HG02840 (cell line): ENCODE measurements around the gene LMBRD1.
"Not testable (repeated sequence)": the region's sequence is repeated elsewhere in the genome, so short reads cannot be mapped to it uniquely, and the experiment has no call there.

Experiments
- ATAC-seq: cut with Tn5 transposase; IDR thresholded peaks from one replicate; pipeline ENCODE4 v1.9.1; 2021; ENCODE audit warnings: mild to moderate bottlenecking, moderate library complexity, moderate number of reproducible peaks; ENCODE audit not compliant: unreplicated experiment, low FRiP score

LMBRD1 gene

DNA sequence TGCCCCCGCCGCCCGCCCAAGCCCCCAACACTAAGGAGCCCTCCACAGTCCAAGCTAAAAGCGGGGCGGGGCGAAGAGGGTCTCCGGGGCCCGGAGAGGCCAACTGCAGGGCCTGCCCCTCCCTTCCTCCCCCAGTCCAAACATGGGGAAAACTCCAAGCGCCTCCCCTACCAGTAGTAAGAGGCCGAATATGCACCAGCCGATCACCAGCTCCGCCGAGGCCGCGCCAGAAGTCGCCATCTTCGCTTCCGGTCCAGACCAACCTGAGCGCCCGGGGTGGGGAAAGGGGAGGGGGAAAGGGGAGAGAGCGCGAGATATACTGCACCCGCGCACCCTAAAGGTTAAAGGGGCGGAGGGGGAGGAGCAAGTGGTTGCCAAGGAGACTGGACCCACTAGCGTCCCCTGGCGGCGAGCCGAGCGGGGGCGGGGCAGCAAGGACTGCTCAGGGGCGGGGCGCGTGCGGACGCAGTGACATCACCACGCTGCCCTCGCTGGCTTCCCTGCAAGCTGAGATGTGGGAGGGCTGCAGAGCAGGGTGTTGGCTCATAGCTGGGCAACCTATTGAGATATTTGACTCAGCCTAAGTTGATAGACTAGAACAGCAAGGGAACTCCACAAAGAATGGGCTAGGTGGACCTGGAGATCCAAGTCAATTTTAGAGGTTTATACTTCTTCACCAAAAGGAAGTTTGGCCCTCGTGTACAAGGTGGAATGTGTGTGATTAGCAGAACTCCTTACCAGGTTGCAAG is at the start of gene LMBRD1:
LMBRD1 (minus strand) TSS at position 369 of the 749 bp plus-strand sequence; CDS start at position 240, 129 bp downstream.
- ATAC-seq: peak; percentile 94

DNA sequence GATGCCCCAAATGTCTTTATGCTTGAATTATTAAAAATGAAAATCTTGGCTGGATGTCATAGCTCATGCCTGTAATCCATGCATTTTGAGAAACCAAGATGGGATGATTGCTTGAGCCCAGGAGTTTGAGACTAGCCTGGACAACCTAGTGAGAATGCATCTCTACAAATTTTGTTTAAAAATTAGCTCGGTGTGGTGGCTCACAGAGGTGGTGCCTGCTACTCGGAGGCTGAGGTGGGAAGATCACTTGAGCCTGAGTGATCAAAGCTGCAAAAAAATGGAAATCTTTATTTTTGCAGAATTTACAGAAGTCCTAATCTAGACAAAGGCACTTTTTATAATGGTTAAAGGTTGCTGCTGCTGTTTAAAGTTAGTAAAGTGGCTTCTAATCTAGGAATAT is 49.5 kb upstream of the LMBRD1 start:
- ATAC-seq: no peak

DNA sequence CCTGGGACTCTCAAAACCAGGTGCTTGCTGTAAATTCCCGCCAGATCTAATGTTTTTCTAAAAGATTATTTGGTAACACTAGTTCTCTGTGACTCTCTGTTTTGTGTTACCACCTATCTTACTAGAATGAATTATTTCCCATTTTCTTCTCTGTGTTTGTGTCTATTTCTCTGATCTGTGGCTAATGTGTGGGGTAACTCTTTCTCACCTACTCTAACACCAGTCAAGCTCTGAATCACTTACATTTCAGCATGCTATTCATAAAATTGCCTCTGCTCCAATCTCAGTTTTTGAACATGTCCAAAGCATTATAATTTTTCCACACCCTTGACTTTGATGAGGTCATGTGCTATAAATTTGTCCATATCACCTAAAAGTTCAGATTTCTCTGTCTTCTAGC is 46.4 kb upstream of the LMBRD1 start:
- no peak for ATAC-seq

DNA sequence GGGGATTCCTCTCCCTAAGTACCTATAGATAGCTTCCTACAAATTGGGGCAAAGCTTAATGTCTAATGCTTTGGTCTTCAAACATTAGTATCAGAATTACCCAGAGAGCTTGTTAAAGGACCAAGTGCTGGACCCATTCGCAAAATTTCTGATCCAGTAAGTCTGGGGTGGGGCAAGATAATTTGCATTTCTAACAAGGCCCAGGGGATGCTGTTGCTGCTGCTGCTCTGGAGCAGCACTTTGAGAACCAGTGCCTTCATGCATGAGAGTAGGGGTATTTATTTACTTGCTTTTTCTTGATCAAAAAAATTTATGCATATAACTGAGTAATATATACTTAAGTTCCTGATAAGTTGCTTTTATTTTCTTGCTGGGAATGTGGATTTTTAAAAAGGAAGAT is 45.1 kb upstream of the LMBRD1 start:
- no peak for ATAC-seq

DNA sequence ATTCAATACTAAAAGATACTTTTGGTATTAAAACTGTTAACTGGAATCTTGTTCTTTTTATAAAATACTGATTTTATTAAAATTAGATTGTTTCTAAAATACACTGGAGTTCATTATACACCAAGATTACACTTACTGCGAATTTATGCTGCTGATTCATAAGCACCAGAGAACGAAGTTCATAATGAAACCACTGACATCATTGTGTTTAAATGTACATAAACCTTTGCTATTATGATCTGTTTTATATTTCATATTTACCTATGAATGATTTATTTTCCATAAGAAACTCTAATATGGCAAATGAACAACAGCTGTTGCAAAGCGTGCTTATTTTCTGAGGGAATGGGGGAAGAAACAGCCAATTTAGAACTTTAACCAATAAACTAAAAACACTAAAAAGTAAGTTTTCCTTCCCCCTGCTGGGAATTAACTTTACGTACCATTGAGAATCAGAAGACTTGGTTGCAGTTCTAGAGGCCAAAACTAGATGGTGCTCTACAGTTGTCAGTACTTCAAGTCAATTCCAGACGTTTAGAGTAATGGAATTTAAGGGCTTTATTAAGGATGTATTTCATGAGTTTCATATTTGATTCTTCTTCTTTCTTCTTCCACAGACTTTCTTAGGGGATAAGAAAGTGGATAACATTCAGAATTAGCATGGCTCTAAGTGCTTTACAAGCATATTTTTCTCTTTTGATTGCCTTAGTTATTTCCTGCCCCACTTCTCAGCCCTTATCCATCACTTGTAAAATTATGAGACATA is 38.8 kb upstream of the LMBRD1 start:
- peak; percentile 76 for ATAC-seq

DNA sequence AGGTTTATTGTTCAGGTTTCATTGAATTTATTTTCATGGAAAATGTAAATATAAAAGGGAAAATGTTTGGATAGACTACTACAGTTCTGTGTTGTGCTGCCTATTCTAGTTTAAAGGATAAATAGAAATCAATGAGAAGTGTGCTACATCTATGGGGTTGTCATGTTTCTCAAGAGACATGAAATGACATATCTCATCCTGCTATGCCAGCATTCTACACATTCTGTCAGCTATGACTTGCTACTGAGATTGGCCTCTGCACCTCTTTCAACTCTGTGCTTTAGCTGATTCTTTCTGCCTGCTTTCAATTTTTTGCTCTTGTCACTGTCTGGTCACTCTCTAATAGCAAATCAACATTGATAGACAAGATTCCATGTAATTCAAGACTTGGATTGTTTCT is 35.7 kb upstream of the LMBRD1 start:
- ATAC-seq: no peak

DNA sequence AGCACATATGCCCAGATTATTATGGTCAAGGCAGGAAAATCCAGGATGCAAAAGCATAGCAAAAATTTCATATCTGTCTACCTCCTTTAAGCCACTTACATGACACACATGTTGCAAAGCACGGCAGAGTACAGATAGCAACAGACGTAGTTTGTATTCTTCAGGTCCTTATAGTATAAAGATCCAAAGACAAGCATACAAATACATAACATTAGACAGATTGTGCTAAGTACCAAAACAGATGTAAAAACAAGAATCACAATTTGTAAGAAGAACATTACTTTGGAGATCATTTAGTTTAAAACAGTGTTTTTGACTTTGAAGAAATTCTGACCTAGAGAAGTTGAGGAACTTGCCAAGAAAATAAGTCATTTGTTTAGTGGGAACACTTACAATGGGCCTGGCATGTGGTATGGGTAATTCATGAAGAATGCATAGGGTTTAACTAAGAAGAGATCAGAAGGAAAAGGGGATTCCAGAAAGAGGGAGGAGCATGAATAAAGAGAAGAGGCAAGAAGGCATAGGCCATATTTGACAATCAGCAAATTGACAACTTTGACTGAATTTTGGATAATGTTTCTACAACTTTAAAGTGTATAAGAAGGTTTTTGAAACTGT is 30.6 kb upstream of the LMBRD1 start:
- no peak for ATAC-seq

DNA sequence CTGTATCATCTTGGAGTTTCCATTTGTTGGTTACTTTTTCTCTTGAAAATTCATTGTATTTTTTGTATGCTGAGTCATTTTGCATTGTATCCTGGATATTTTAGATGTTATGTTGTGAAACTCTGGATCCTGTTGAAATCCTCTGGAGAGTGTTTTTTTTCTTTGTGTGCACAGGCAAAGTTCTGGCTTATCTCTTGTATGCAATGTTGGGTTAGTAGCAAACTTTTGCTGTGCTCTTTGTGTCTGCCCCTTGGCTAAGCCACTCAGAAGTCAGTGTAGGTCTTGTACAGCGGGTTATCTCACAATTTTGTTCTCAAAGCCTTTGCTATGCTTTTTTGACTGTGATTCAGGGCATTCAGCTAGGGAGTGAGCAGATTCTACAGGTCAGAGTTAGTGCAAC is 29.1 kb upstream of the LMBRD1 start:
- ATAC-seq: no peak

DNA sequence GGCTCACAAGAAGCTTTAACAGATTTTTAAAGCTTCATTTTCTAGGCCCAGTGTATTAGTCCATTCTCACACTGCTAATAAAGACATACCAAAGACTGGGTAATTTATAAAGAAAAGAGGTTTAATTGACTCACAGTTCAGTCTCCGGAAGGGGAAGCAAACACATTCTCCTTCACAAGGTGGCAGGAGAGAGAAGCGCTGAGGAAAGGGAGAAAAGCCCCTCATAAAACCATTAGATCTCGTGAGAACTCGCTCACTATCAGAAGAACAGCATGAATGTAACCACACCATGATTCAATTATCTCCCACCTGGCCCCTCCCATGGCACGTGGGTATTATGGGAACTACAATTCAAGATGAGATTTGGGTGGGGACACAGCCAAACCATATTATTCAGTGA is 27.5 kb upstream of the LMBRD1 start:
- ATAC-seq: not testable (repeated sequence)

DNA sequence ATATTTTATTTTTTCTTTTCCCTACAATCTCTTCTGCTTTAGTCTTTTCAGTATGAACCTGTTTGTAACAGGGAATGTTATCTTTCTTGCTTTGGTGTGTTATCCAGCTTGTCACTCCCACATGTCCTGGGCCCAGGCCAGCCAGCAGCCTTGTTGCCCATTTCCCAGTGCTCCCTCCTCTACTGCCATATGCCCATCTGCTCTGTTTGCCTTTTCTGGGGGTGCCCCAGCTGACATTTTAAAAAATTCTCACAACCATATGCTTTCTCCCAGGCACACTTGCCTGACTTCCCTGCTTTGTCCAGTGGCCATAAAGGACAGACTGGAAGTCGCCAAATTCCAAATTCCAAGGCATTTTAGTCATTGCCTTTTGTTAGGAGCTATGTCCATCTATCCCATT is 23.6 kb upstream of the LMBRD1 start:
- no peak for ATAC-seq

DNA sequence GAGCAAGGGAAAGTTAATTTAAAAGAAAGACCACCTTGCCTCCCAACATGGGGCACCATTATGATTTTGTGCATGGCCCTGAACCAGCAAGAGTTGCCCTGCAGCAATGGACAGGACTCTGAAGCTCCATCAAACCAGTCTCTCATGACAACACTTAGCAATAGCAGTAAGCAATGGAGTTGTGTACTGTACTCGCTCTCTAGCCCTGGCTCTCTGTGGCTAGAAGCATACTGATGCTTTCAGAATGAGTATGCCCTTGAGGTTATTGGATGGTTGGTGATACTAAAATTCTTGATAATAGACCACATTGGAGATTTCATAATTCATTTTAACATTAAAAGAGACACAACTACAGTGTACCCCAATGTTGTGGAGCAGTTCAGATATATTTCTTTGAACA is 23.2 kb upstream of the LMBRD1 start:
- no peak for ATAC-seq

DNA sequence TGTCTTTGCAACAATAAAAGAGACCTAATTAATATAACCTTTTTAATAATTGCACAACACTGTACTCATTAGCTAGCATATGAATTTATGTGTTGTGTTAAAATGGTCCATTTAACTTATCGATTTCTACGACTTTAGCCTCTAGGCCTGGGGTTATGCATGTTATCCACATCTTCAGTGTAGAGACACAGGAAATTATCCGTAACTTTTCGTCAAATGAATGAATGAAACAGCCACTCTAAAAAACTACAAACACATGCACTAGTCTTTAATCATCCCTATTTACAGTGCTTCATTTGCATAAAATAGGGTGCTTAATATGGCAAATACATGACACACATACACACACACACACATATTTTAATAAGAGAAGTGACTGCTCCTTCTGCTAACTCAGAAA is 22.3 kb upstream of the LMBRD1 start:
- ATAC-seq: no peak

DNA sequence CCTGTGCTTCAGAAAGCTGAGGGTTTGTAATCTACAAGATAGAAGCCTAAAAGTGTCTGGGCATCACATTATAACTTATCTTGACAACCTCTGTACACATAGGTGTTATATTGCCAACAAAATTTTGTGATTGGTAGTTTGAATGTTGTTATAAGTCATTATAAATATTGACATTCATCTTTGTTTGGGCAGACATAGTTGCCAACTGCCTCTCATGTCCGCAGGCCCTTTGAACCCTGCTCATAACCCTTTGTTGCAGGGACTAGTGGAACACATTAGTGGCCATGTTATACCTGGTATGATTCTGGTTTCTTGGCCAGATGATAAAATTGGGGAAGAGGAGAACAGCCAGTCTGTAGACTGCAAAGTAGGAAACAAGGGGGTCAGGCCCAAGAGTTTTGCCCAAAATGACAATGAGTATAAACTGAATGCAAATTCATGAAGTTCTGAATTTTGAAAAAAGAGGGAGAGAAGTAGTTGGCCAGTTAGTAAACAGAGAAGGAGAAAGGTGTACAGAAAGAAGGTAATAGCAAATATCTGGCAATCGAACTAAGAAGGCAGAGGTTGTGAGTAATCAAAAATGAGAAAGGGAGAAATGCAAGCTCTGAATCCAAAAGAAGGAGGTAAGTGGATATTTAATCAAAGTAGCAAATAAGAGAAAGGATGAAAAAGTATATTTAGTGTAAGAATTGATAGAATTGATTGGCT is 21.6 kb upstream of the LMBRD1 start:
- no peak for ATAC-seq

DNA sequence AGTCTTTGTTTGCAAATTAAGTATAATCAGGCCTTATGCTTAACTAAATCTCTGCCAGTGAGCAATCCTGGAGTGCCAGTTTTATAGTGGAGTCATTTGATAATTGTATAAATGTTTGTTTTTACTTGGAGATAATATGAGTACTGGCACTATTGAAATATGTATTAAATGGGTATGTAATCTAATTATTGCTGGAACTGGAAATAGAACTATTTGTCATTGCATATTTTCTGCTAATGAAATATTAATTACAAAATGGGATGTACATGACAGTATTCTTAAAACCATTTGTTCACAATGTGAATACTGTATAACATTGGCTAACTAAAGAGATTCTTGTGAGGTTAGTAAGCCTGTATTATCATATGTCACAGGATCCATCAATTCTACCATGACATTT is 20.5 kb upstream of the LMBRD1 start:
- no peak for ATAC-seq

DNA sequence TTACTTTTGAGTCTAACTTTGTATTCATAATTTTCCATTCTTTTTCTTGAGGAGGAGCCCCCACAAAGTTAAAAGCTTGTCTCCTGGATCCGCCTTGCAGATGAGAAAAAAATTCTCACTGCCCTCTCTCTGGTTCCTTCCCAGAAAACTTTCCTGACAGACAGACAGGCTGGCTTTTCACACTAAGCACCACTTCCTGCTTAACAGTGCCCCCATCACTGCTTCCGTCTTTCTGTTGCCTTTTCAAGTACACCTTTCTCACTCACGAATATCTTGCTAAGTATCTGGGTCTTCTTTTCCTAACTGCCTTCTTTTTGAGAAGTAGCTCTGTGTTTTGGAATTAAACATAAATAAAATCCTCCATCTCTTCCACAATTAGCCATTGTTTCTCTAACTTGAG is 19.8 kb upstream of the LMBRD1 start:
- ATAC-seq: no peak

DNA sequence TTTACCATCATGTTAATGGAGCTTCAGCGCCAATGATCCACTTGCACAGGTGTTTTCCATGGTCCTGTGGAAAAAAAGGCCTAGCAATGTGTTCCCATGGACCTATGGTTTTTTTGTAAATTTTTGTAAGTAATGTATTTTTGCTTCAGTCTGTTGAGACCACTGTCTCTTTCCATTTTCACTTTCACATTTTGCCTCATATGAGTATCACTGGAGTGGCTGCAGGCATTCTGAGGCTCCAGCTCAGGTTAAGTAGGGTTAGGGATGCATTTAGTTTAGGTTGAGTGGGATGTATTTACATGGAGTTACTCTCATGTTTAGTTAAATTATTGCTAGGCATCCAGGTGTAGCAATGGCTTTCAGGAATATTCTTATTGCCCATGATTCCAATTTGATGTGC is 19.2 kb upstream of the LMBRD1 start:
- peak; percentile 56 for ATAC-seq

DNA sequence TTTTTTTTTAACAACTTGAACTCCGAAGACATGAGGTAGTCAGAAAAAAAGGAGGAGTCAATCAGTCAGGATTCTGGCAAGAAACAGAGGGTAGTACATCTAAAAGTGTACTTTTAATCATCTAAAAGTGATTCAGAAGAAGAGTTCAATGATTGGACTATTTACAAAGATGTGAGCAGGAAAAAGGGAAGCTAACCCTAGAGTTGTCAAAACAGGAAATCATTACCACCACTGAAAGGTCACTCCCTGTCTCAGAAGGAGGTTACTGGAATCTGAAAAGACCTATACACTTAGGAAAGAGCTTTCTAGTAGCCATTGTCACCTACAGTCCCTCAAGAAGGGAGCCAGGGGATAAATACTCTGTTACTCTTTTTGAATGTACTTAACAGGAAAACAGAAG is 16.7 kb upstream of the LMBRD1 start:
- ATAC-seq: peak; percentile 42

DNA sequence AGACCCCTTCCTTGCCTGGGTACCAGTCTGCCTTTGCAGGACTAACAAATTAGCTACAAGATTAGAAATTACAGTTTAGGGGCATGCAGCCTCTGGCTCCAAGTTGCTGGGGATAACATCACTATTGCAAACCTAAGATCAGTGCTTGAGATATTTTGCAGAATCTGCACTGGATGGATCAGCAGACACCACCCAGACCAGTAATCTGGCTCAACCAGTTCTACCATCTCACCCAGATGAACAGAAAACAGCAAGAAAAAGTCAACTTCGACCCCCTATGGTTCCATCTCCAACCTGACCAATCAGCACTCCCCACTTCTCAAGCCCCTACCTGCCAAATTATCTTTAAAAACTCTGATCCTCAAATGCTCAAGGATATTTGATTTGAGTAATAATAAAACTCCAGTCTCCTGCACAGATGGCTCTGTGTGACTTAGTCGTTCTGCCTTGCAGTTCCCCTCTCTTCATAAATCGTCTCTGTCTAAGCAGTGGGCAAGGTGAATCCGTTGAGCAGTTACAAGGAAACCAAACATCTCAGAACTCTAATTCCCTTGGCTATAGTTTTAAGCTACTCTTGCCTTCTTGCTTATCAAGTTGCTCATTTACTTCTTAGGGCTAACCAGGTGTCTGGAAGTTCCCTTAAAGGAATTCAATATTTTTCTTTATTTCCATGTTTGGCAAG is 16.1 kb upstream of the LMBRD1 start:
- ATAC-seq: no peak

DNA sequence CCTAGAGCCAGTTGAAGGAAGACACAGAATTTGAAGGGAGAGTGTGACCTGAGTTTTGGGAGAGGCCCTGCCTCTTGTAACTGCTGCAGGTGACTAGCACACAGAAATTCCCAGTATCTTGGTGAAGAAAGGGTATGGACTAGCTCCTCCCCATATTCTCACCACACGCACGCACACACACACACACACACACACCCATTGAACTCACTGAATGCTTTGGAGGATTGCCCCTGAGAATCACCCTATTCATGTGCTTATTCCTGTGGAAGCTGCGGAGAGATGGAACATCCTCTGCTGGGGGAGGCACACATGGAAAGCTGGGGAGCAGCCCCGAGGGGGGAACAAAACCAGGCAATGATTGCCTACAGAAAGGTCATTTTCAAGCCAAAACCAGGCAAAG is 6.2 kb upstream of the LMBRD1 start:
- ATAC-seq: no peak

DNA sequence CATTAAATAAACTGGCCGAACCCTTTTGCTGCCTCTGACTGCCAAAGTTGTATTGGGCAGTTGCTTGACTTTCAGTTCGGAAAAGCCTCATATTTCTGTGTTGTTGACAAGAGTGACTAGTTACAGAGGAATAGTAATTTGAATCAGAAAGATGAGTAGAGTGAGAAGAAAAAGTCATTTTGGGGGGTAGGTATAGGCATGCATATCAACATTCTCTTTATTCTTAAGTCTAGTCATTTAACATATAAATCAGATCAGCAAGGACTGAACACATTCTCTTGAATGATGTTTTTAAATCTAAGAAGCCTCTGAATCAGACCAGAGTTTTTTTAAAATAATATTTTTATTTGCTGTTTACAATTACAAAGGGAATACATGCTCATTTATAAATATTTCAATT is 4.9 kb upstream of the LMBRD1 start:
- no peak for ATAC-seq
